Activated CD4-positive, CD25-positive, alpha-beta regulatory T cell treated with anti-CD3 and anti-CD28 coated beads, Interleukin-2, amount 50 U/mL, for 24 hours (primary cell): ENCODE results near the gene KIF2A.

Experiments
- ATAC-seq, 2 donors: fragments of 150-1000 bp; cut with Tn5 transposase; one replicate each; pipeline ENCODE4 v1.10.0; 2021; ENCODE audit warnings: mild to moderate bottlenecking in 1 of 2, moderate library complexity in 1 of 2

Gene KIF2A

GRCh38 chr5:62386824-62387223, 80.8 kb downstream of the KIF2A start:
- ATAC-seq = no peak

GRCh38 chr5:62395210-62395950, 89.4 kb downstream of the KIF2A start:
- peak; percentile 80 to 88 for ATAC-seq

GRCh38 chr5:62403411-62404250, 97.6 kb downstream of the KIF2A start, which contains the start of gene DIMT1:
TSS of gene DIMT1 (minus strand) at chr5:62403905. CDS start at chr5:62403772, 133 bp downstream.
- peak; percentile 97 for ATAC-seq

- ATAC-seq = peak; percentile 87 to 88
These were observed 106.7 kb downstream of the KIF2A start, which contains the start of gene IPO11 for GRCh38 chr5:62412549-62413329. TSS of gene IPO11 (plus strand) at chr5:62412763. CDS start at chr5:62437280, 24,517 bp downstream.

- ATAC-seq = no peak
These were observed 107.7 kb downstream of the KIF2A start for GRCh38 chr5:62413711-62414110.

DNA sequence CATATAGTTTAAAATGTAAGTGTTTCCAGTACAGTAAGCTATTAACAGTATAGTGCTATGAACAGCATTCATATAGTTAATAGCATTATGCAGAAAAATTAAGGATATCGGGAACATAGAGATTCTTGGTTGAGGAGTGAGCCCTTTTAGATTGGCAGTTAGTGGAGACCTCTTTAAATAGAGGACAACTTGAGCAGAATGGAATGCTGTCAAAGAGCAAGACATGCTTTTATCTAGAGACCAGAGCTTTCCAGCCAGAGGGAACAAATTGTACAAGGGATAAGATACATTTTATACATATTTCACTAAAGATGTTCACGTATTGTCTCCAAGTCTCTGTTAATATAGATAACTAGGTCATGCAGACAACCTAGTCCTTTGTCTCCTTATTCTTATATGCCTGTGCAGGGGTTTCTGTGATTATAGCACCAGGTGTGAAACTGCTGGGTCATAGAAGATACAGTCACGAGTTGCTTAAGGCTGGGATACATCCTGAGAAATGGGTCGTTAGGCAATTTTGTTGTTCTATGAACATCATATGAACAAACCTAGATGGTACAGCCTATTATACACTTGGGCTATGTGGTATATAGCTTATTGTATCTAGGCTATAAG, 112.6 kb downstream of the KIF2A start:
- ATAC-seq = no peak

DNA sequence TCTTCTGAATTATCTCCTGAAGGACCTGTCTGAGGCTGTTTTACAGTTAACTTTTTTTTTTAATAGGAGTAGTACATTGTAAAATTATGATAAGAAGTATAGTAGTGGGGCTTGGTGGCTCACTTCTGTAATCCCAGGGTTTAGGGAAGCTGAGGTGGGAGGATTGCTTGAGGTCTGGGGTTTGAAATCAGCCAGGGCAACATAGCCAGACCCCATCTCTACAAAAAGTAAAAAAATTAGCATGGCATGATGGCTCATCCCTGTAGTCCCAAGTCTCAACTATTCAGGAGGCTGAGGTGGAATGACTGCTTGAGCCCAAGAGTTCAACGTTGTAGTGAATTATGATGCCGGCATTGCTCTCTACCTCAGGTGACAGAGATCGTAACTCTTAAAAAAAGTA, 113.6 kb downstream of the KIF2A start:
- ATAC-seq = no peak

DNA sequence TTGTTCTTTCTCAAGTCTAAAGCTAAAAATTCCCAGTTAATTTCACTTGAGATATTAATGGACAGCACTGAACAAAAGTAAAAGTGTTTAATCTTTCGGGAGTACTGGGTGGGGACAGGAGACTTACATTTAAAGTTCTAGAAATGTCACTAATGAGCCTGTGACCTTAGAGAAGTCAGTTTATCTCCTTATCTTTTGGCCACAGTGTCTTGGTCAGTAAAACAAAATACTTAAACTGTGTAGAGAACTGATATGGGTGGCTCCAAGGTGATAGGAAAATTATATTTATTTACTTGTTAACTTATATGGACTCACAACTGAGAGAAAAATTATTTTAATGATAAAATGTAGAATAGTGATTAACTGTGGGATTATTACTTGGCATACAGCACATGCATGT, 115.4 kb downstream of the KIF2A start:
- no peak for ATAC-seq

DNA sequence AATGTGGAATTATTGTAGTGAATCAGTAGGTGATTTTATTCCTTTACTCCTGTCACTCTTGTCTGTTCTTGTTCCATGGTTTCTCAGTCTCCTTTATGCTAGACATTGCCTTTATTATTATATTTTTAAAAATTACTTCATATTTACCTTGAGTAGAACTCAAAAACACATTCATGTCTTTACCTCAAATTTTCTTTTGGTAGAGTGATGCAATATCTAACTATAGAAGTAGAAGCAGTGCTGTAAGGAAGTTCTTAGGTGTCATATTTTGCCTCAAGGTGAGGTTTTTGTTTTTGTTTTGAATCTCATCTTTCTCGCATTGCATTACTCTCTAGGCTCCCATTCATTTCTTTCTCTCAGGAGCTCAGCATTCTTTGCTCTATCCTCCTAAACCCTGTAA, 118.8 kb downstream of the KIF2A start:
- no peak for ATAC-seq

DNA sequence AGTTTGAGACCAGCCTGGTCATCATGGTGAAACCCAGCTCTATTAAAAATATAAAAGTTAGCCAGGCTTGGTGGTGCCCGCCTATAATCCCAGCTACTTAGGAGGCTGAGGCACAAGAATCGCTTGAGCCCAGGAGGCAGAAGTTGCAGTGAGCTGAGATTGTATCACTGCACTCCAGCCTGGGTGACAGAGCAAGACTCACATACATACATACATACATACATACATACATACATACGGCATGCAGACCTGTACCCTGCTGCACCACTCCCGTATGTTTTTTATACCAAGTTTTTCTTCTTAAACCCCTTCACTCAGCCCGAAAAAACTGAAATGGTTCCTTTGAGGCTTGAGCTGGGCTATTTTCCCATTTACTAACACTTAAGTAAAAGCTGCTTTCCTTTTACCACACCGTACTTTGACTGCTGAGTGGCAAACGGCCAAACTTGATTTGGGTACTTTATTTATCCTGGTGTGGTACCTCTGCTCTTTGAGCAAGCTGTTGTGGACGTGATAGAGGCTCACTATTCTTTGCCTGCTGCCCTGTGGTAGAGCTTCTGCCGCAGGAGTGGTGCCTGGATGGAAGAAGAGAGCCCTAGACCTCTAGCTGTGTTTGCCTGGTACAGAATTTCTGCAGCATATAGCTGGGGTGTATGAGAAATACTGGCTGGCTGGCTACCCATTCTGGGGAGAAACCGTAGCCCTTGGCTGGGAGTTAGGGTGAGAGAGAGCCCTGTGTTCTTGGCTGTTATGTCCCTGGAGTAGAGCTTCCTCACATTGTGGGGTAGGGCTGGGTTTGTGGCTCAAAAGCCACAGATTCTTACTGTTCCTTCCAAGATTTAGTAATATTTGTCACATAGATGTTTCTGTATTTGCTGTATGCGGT, 126.0 kb downstream of the KIF2A start:
- no peak for ATAC-seq

DNA sequence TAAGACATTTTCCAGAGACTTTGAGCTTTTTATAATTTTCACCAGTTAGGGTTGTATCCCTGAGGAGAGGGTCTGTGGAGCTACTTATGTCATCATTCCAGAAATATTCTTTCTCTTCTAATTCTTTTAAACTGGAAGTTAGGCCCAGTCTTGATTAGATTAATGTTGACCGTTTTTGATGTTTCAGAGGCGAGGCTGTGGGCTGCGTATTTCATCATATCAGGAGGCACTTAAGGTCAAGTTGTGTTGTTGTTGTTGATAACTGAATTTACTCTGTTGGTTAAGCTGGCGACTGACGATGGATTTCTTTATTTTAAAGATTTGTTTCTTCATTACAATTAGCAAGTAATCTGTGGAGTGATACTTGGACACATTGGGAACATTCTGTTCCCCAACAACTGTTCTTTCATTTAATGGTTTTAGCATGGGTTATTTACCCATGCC, 126.6 kb downstream of the KIF2A start:
- ATAC-seq = no peak
